Raji (cell line): ENCODE results near the gene FADS6.

Experiments used
- POLR2A ChIP-seq: IDR thresholded peaks from 2 replicates; pipeline ENCODE4 v1.6.1; 2011; ENCODE audit warnings: low read depth, low read length, control low read depth; ENCODE audit not compliant: insufficient read depth

Gene FADS6

DNA sequence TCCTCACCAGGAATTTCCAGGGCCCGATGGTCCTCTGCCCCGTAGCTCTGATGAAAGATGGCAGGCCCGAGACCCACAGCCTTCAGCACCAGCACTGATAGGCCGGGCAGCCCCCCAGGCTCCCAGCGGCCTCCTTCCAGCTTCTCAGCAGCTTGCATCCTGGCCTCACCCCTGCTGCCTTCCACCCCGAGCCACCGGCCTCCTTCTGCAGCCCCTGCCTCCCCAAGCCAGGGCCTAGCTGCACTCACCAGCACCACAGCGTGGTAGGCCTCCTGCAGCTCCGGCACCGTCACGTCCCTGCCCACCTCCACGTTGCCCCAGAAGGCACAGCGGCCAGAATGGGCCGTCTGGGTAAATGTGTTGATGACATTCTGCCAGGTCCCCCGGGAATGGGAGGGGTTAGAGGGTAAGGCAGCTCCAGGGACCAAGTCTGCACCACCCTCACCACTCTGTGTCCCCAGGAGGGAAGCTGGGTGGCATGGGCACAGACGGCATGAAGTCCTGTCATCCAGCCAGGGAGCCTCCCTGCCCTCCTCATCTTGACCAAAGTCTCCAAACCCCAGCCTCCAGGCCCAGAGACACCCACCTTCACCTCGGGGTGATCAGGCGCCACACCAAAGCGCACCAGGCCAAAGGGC, 27.1 kb downstream of the FADS6 start:
- TF ChIP-seq POLR2A, result no peak

DNA sequence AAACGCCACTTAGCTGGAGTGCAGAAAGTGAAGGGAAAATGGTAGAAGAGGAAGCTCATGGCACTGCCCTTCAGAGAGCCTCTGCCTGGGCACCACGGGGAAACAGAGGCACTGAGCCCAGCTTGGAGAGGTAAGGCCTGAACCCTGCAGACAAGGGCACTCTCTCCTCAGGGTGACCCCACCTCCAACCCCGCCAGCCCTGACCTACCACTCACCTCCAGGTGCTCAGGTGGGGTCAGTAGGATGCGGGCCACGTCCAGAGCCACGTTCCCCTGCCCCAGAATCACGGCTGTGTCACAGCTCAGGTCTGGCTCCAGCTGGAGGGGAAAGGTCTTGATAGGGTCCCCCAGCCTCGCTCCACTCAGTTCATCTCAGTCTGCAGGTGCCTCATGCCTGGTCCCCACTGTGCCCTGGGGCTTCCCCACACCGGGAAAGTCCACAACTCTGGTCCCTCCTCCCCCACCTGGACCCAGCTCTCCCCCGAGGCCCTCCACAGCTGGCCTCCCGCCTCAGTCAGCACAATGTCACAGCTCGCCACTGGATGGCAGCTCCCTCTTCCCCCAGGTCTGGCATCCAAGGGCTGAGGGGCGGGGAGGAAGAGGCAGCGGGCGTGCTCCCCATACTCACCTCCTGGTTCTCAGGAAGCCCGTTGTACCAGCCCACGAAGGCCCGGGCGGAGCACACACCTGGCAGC, 27.8 kb downstream of the FADS6 start:
- TF ChIP-seq POLR2A, result no peak

DNA sequence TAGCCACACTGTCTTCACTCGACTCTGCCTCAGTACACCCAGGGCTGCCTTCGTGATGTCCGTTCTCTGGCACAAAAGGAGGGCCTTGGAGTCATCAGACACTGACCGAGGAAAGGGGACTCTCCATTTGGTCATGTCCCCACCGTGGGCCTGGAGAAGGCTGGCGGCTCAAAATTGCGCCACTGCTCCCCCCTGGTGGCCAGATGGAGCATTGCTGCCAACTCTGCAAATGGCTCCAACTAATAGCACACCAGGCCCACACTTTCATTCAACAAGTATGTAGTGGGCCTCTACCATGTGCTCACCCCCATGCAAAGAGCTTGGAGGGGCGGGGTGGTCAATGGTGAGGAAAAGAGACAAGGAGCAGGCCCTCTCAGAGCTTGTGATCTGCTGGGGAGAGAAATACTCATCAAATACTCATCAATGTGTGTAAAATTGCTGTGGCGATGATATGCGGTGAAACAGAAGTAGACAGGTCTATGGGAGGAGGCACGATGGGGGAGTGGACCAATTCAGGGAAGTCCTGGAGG, 28.5 kb downstream of the FADS6 start:
- no peak for TF ChIP-seq POLR2A

DNA sequence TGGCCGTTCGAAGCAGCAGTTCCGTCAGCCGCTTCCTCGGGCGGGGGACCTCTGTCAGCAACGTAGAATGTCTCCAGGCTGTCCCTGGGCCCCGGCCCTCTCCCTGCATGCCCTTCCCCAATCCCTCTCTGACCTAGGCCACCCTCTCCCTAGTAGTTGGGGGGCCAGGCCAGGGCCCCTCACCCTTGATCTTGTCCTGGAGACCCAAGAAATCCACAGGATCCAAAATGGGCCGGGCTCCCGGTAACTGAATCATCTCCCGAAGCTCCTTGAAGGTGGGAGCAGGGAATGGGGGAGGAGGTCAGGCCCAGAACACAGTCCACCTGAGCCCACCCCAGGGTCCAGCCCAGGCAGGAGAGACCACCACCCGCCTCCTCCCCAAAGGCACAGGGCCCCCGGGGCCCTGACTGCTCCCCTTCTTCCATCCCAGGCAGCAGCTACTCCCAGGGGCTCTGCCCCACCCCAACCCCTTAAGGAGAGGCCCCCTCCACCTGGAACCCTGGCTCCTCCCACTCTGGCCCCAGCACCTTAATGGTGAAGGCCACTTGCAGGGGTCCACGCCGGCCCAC, 29.1 kb downstream of the FADS6 start:
- no peak for TF ChIP-seq POLR2A

DNA sequence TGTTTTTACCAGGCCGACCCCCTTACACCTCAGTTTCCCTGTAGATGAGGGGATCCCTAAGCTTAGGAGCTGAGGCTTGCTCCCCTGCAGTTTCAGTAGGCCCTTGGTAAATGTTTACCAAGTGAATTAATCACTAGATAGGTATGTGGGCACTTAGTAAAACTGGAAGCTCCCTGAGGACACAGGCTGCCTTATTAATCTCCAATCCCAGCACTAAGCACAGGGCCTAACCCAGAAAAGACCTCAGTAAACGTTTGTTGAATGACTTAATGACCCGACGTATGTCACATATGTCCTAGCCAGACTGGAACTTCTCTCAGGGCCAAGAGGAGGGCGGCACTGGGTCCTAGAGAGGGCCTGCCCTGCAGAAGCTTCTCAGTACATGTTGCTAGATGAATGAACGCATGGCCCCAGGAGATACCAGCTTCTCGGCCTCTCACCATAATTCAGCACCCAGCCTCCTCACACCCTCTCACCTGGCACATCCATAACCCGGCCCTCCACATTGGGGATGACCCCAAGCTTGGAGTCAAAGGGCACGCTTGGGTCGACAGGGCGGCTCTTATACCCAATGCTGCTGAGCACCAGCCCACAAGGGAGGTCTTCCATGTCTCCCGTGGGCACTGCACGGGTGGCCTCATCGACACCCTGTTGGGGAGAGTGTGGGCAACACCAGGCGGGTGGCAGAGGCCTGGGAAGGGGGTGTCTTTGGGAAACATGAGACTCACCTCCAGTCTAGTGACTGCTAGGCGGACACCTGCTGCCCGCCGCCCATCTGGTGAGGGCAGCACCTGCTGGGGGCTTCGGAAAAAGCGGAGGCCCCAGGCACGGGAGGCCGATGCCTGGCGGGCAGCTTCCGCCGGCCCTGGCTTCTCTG, 29.8 kb downstream of the FADS6 start:
- no peak for TF ChIP-seq POLR2A

DNA sequence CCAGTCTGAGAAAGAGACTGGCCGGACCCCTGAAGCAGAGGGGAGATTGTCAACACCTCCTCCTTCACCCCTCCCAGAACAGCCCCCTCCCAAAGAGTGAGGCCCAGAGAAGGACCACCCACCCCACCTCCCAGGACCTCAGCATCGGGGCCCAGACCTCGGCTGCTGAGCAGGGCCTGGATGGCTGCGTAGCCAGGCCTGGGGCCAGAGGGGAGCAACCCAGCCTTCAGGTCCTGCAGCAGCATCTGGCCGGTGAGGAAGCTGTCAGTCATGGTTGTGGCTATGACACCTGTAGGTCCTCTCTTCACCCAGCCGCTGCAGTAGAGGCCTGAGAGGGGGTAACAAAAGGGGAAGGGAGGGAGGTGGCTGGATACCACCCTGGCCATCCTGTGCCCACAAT, 30.5 kb downstream of the FADS6 start:
- TF ChIP-seq POLR2A, result no peak

DNA sequence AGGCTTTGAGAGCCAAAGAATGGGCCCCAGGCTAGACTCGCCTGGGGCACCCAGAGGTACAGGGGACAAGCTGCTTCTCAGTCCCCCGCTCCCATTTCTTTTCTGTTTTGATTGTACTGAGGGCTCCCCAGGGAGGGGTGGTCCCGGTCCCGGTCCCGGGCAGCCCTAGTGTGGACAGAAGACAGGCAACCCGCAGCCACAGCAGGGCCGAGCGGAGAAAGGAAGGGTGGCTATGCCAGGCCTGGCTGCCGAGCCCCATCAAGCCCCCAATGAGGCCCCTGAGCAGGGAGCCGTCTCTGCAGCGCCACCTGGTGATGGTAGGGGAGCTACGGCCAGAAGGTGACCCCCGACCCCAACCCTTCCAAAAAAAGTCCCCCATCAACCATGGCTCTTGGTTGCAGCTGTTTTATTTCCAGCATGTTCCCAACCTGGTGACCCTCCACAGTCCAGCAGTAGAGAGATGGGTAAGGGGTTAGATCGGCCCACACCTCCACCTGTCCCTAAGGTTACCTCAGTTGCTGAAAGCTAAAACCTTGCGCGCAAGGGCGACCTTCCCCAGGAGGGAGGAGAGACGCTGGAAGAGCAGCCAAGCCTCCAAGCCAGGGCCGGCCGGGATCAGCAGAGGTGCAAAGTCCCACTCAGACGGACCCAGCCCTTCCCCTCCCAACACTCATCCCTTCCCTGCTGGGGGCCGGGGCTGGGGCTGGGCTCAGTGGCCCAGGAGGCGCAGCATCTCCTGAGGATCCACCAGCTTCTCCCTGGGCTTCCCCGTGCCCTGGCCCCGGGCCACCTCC, 31.1 kb downstream of the FADS6 start:
- no peak for TF ChIP-seq POLR2A

DNA sequence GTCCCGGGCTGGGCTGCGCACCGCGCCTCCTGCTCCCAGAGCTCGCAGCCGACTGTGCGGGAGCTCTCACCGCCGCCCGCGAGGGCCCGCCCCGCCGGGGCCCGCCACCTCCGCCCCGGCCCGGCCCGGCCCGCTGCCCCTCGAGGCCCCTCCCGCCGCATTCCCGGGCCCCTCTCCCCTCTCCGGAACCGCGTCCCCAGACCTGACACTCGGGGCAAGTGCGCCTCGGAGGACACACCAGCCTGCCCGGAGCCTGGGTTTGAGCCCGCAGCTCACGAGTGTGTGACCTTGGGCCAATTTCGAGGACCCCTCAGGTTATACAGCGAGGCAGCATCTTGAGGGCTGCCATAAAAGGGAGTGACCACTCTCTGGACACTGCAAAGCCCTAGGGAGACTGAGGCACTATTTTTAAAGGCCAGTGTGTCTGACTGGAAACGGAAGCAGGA, 31.7 kb downstream of the FADS6 start:
- no peak for TF ChIP-seq POLR2A

DNA sequence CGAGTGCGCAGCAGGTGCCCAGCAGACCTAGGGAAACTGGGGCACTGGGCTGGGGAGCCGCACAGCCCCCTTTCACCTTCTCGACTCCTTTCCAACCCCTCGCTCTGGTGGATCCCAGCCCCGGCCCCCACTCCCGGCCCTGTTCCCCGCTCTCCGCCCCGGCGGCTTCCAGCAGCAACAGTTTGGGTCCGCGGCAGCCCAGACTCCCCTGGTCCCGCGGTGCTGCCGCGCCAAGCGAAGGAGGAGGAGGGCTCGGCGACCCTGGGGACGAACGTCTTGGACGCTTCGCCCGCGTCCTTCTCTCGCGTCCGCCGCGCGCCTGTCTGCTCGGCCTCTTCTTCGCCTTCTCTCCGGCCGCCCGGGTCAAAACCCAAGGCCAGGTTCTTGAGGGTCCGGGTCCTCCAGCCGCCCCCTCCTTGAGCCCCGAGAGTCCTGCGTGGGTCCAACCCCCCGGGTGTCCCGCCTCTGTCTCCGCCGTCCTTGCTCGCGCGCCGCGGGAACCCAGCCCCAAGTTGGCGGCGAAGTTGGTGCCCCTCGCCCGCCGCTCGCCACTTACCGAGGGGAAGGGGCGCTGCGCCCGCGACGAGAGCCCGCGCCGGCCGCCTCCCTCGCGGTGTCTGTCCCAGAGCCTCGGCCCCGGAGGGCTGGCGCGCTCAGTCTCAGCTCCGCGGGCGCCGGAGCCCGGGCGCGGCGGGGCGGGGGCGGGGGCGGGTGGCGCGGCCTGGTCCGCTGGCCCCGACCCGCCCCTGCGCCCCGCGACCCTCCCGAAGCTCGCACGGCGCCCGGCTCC, 32.4 kb downstream of the FADS6 start:
- no peak for TF ChIP-seq POLR2A

DNA sequence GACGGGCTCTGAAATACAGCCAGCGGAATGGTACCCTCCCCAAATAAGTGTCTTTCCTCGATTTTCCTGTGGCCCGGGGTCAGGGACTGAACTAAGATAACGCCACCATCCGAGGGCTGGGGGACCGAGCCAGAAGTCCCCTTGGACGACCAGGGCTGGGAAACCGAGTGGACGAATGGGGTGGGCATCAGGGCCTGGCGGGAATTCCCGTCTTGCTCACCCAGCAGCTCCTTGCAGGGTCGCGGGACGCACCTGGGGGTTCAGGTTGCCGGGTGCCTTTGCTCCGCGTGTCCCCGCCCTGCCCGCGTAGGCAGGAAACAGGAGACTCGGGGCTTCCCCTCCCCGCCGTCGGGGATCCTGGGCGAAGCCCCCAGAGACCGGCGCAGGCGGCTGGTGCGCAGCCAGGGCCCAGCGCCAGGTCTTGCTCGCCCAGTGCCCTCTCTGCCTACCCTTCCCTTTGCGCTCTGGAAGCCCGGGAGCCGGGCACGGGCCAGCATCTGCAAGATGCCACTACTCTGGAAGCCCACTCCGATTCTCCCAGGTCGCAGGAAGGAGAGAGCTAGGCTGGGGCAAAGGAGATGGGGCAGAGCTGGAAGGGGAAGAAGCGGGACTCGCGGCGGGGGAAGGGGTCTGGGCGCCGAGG, 33.1 kb downstream of the FADS6 start:
- TF ChIP-seq POLR2A, result no peak

DNA sequence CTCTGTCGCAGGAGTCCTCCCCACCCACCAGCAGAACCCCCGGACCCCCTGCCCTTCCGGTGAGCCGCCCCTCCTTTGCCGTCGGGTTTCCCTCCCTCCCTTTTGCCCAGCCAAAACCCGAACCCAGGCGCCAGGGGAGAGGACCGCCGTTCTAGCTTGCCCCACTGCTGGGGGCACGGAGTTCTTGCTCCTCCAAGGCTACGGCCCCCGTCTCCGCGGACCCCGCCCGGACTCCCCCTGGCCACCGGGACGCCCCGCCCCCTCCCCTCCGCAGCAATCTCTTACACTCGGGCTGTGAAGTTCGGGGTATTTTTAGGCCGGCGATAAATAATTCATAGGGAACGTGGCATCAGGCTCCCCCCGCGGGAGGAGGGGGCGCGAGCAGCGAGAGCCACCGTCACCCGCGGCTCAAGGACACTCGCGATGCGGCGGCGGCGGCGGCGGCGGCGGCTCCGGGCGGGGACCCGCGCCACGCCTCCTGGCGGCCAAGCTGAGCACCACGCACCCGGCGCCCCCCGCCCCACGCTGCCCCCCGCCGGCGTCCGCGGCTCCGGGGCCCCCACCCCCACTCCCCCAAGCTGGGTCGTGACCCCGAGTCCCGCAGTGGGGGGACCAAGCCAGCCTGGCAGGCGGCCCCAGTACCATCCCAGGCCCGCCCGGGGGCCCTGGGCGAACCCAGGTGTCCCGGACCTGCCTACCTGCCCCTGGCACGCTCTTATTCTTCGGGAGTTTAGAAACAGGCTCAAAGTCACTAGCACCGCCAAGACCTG, 33.8 kb downstream of the FADS6 start, which contains the start of gene GRIN2C:
Gene GRIN2C, minus strand, starts transcription at position 427 of the 770 bp plus-strand sequence. CDS start 4,793 bp downstream, outside the sequence.
- no peak for TF ChIP-seq POLR2A
